ENCODE data around the gene OXCT1. TPM values are rescaled to one million over a fixed set of nuclear protein-coding genes. Genes with fewer than 3 reads are reported as not detected.
A peak's percentile ranks its signal among the peaks of the same experiment; 100 is the strongest.

The OXCT1 gene
- total and polyA plus RNA-seq, 2 experiments from 2014 or later = 16.1 to 20.5 TPM

DNA sequence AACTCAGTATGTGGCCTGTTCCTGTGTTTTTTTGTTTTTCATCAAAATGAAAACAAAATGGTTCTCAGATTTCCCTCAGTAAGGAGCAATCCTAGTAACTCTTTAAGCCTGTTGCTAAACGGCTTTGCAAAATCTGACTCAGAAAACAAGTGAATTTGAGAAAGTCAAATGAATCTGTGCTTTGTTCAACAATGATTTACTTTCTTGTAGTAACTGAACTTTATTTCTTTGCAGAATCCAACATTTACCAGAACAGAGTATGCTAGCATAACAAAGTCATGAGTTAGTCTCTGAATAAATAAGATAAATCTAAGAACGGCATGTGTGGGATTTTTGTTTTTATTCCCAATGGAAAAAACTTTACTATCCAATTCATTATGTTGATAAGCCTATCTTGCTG is 93.8 kb downstream of the OXCT1 start:
- in situ Hi-C loops (cut with MboI) = no loop called here
- 78 to 90% methylated on average over 2 of the region's 2 CpGs for WGBS, 2 experiments (ENCODE audit: low coverage in 1 of 2, low lambda C conversion rate in 2 of 2, missing lambda C conversion rate in 2 of 2)
- H3K36me3 ChIP-seq (ENCODE audit: low read depth) = no peaks in the 10 kb centered on the region
- H3K9ac ChIP-seq = no peak overlapping the region
- H3K4me3 ChIP-seq = no peak overlapping the region
- H3K9me2 ChIP-seq (ENCODE audit: insufficient read depth) = no peaks in the 10 kb centered on the region
- H2AFZ ChIP-seq = no peak overlapping the region
- no peak overlapping the region for H3K27ac ChIP-seq
- H3K4me1 ChIP-seq (ENCODE audit: insufficient read depth) = no peaks in the 10 kb centered on the region
- H3K27me3 ChIP-seq (replicated peaks; ENCODE audit: insufficient read depth) = no peaks in the 10 kb centered on the region
- H3K9me3 ChIP-seq (ENCODE audit: low read depth) = no peaks in the 10 kb centered on the region
- DNase-seq = no peak
- TF ChIP-seq EZH2 (IDR thresholded peaks at IDR 0.05; ENCODE audit: insufficient read depth, poor library complexity, severe bottlenecking) (no peak), EZH2phosphoT487 (IDR thresholded peaks at IDR 0.05; ENCODE audit: insufficient read depth, low read depth) (no peak)
- no peaks in the 10 kb centered on the region for H3K79me2 ChIP-seq (ENCODE audit: insufficient read depth)
- no peak overlapping the region for H3K4me2 ChIP-seq (ENCODE audit: unreplicated experiment)
- no peaks in the 10 kb centered on the region for H4K20me1 ChIP-seq (ENCODE audit: insufficient read depth)
- no peaks in the 10 kb centered on the region for H3F3A ChIP-seq (ENCODE audit: insufficient read depth)

GRCh38 chr5:41773799-41774198 is 96.4 kb downstream of the OXCT1 start:
- H3K36me3 ChIP-seq (ENCODE audit: low read depth) = no peaks in the 10 kb centered on the region
- TF ChIP-seq EZH2 (IDR thresholded peaks at IDR 0.05; ENCODE audit: insufficient read depth, poor library complexity, severe bottlenecking) (no peak), EZH2phosphoT487 (IDR thresholded peaks at IDR 0.05; ENCODE audit: insufficient read depth, low read depth) (no peak)

DNA sequence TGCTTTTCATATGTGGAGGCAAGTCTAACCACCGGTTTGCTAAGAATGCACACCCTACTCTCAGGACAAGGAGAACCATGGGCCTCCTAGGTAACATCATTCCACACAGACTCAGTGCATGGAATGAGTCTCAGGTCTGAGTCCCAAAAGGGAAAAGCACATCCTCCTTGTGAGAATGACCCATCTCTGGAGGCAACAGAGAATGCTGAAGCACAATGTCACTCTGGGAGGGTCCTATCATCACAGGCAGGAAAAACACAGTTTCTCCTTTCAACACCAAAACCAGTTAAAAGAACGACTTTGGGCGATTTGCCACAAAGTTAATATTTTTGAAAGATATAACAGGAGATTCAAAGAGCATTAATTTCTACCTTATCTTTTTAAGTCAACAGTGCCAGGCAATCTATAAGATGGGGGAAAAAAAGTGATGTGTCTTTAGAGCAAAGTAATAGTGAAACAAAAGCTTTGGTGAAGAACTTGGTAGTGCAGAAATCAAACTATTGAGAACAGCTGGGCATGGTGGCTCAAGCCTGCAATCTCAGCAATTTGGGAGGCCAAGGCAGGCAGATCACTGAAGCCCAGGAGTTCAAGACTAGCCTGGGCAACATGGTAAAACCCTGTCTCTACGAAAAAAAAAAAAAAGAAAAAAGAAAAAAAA is 97.3 kb downstream of the OXCT1 start:
- Histone ChIP-seq H3K4me2 (ENCODE audit: unreplicated experiment) (no peak overlapping the region), H3K9me3 (ENCODE audit: low read depth) (no peaks in the 10 kb centered on the region), H3K79me2 (ENCODE audit: insufficient read depth) (no peaks in the 10 kb centered on the region), H2AFZ (no peak overlapping the region), H3F3A (ENCODE audit: insufficient read depth) (no peaks in the 10 kb centered on the region), H4K20me1 (ENCODE audit: insufficient read depth) (no peaks in the 10 kb centered on the region), H3K27me3 (replicated peaks; ENCODE audit: insufficient read depth) (no peaks in the 10 kb centered on the region), H3K36me3 (ENCODE audit: low read depth) (no peaks in the 10 kb centered on the region), H3K9me2 (ENCODE audit: insufficient read depth) (no peaks in the 10 kb centered on the region), H3K4me3 (no peak overlapping the region), H3K9ac (no peak overlapping the region), H3K27ac (no peak overlapping the region), H3K4me1 (ENCODE audit: insufficient read depth) (no peaks in the 10 kb centered on the region)
- TF ChIP-seq EZH2 (IDR thresholded peaks at IDR 0.05; ENCODE audit: insufficient read depth, poor library complexity, severe bottlenecking) (no peak), EZH2phosphoT487 (IDR thresholded peaks at IDR 0.05; ENCODE audit: insufficient read depth, low read depth) (no peak)
- 88 to 91% methylated on average over 4 of the region's 4 CpGs for WGBS, 2 experiments (ENCODE audit: low coverage in 1 of 2, low lambda C conversion rate in 2 of 2, missing lambda C conversion rate in 2 of 2)
- in situ Hi-C loops (cut with MboI) = no loop called here
- DNase-seq = peak; percentile 40

More at GRCh38 chr5:41773799-41774198, 96.4 kb downstream of the OXCT1 start:
- no peaks in the 10 kb centered on the region for H3K9me3 ChIP-seq (ENCODE audit: low read depth)
- no peaks in the 10 kb centered on the region for H3K79me2 ChIP-seq (ENCODE audit: insufficient read depth)
- H3K27ac ChIP-seq = no peak overlapping the region
- H3F3A ChIP-seq (ENCODE audit: insufficient read depth) = no peaks in the 10 kb centered on the region
- H2AFZ ChIP-seq = no peak overlapping the region
- no peak overlapping the region for H3K9ac ChIP-seq
- DNase-seq = no peak
- H3K4me2 ChIP-seq (ENCODE audit: unreplicated experiment) = no peak overlapping the region
- H3K4me1 ChIP-seq (ENCODE audit: insufficient read depth) = no peaks in the 10 kb centered on the region
- H4K20me1 ChIP-seq (ENCODE audit: insufficient read depth) = no peaks in the 10 kb centered on the region
- WGBS, 2 experiments (ENCODE audit: low coverage in 1 of 2, low lambda C conversion rate in 2 of 2, missing lambda C conversion rate in 2 of 2) = 93 to 100% methylated on average over 1 of the region's 1 CpG
- no peaks in the 10 kb centered on the region for H3K27me3 ChIP-seq (replicated peaks; ENCODE audit: insufficient read depth)
- no peaks in the 10 kb centered on the region for H3K9me2 ChIP-seq (ENCODE audit: insufficient read depth)
- in situ Hi-C loops (cut with MboI) = no loop called here
- H3K4me3 ChIP-seq = no peak overlapping the region

GRCh38 chr5:41772056-41772455 is 98.2 kb downstream of the OXCT1 start:
- no peaks in the 10 kb centered on the region for H3F3A ChIP-seq (ENCODE audit: insufficient read depth)
- H3K4me2 ChIP-seq (ENCODE audit: unreplicated experiment) = no peak overlapping the region
- WGBS, 2 experiments (ENCODE audit: low coverage in 1 of 2, low lambda C conversion rate in 2 of 2, missing lambda C conversion rate in 2 of 2) = 89 to 94% methylated on average over 2 of the region's 2 CpGs
- no peaks in the 10 kb centered on the region for H4K20me1 ChIP-seq (ENCODE audit: insufficient read depth)
- no peak overlapping the region for H3K9ac ChIP-seq
- no peak overlapping the region for H2AFZ ChIP-seq
- no peak overlapping the region for H3K4me3 ChIP-seq
- H3K27ac ChIP-seq = no peak overlapping the region
- TF ChIP-seq EZH2 (IDR thresholded peaks at IDR 0.05; ENCODE audit: insufficient read depth, poor library complexity, severe bottlenecking) = no peak
- TF ChIP-seq EZH2phosphoT487 (IDR thresholded peaks at IDR 0.05; ENCODE audit: insufficient read depth, low read depth) = no peak
- in situ Hi-C loops (cut with MboI) = no loop called here
- no peaks in the 10 kb centered on the region for H3K9me3 ChIP-seq (ENCODE audit: low read depth)
- DNase-seq = no peak
- H3K9me2 ChIP-seq (ENCODE audit: insufficient read depth) = no peaks in the 10 kb centered on the region
- H3K4me1 ChIP-seq (ENCODE audit: insufficient read depth) = no peaks in the 10 kb centered on the region
- H3K79me2 ChIP-seq (ENCODE audit: insufficient read depth) = no peaks in the 10 kb centered on the region
- no peaks in the 10 kb centered on the region for H3K36me3 ChIP-seq (ENCODE audit: low read depth)
- H3K27me3 ChIP-seq (replicated peaks; ENCODE audit: insufficient read depth) = no peaks in the 10 kb centered on the region

- in situ Hi-C loops (cut with MboI) = no loop called here
- H3K4me2 ChIP-seq (ENCODE audit: unreplicated experiment) = no peak overlapping the region
Measured at GRCh38 chr5:41770799-41771198, 99.4 kb downstream of the OXCT1 start.

More at GRCh38 chr5:41770799-41771198, 99.4 kb downstream of the OXCT1 start:
- Histone ChIP-seq H3K4me1 (ENCODE audit: insufficient read depth) (no peaks in the 10 kb centered on the region), H4K20me1 (ENCODE audit: insufficient read depth) (no peaks in the 10 kb centered on the region), H3K36me3 (ENCODE audit: low read depth) (no peaks in the 10 kb centered on the region), H3K9ac (no peak overlapping the region), H3K79me2 (ENCODE audit: insufficient read depth) (no peaks in the 10 kb centered on the region), H3K27me3 (replicated peaks; ENCODE audit: insufficient read depth) (no peaks in the 10 kb centered on the region), H3K9me3 (ENCODE audit: low read depth) (no peaks in the 10 kb centered on the region), H3K27ac (no peak overlapping the region), H3K4me3 (no peak overlapping the region), H3K9me2 (ENCODE audit: insufficient read depth) (no peaks in the 10 kb centered on the region), H3F3A (ENCODE audit: insufficient read depth) (no peaks in the 10 kb centered on the region), H2AFZ (no peak overlapping the region)
- no peak for DNase-seq
- TF ChIP-seq EZH2 (IDR thresholded peaks at IDR 0.05; ENCODE audit: insufficient read depth, poor library complexity, severe bottlenecking) (no peak), EZH2phosphoT487 (IDR thresholded peaks at IDR 0.05; ENCODE audit: insufficient read depth, low read depth) (no peak)

Measured in GM23248 (cell line).